ENCODE data around the gene PARD3.

The PARD3 gene

DNA sequence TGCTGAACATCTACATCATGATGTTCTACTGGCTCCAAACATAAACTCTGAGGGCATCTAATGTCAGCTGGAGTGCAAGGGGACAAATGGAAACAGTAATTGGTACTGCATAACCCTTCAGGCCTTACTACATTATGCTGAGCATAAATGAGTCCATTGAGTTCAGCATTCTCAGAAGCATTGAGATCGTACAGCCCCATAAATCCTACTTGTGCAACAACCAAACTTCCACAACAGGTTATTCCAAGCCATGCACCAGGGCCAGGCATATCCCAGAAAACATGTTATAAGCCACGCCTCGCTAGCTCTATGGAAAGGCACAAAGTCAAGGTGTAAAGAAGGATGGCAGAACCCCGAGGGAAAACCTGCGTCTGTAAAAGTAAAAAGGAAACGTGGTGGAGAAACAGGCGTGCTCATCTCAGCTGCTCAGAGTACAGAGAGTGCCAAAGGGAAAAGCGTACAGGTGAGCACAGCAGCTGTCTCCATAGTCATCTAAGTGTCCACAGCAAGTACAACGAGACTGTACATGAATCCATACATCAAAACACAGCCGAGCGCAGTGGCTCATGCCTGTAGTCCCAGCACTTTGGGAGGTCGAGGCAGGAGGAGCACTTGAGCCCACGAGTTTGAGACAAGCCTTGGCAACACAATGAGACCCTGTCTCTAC, 124.6 kb downstream of the PARD3 start:
- H3K9ac ChIP-seq (ENCODE audit: low read length): no peak overlapping the region
- no peak overlapping the region for H3K27ac ChIP-seq (ENCODE audit: low read length)
- H3K4me1 ChIP-seq (ENCODE audit: control insufficient read depth, low read depth, low read length): peaks cover 3% of the 10 kb centered on the region
- H3K27me3 ChIP-seq (ENCODE audit: control insufficient read depth, insufficient read depth, low read length): no peaks in the 10 kb centered on the region
- H3K9me3 ChIP-seq (ENCODE audit: control insufficient read depth, low read depth, low read length): no peaks in the 10 kb centered on the region
- H3K36me3 ChIP-seq (ENCODE audit: control insufficient read depth, low read depth, low read length): no peaks in the 10 kb centered on the region
- no peak overlapping the region for H3K4me3 ChIP-seq (ENCODE audit: low read length)

DNA sequence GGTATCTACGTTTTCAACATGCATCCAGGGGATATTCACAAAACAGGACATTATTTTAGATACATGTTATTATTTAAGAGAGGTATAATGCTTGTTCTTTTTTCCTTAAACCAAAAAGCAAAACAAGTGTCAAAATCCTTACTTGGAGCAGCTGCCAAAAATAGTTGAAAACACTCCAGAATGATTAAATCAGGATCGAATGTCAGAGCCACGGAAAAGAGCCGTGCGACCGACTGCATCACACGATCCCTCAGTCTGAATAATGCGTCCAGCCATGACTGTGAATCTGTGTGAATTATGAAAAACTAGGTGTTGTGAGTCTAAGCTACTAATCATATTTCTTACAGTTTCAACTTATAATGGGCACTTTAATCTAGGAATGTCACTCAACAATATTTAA, 126.0 kb downstream of the PARD3 start:
- Histone ChIP-seq H3K4me3 (ENCODE audit: low read length) (no peak overlapping the region), H3K9ac (ENCODE audit: low read length) (no peak overlapping the region), H3K27me3 (ENCODE audit: control insufficient read depth, insufficient read depth, low read length) (no peaks in the 10 kb centered on the region), H3K27ac (ENCODE audit: low read length) (no peak overlapping the region), H3K4me1 (ENCODE audit: control insufficient read depth, low read depth, low read length) (peaks cover 3% of the 10 kb centered on the region), H3K36me3 (ENCODE audit: control insufficient read depth, low read depth, low read length) (no peaks in the 10 kb centered on the region), H3K9me3 (ENCODE audit: control insufficient read depth, low read depth, low read length) (no peaks in the 10 kb centered on the region)

DNA sequence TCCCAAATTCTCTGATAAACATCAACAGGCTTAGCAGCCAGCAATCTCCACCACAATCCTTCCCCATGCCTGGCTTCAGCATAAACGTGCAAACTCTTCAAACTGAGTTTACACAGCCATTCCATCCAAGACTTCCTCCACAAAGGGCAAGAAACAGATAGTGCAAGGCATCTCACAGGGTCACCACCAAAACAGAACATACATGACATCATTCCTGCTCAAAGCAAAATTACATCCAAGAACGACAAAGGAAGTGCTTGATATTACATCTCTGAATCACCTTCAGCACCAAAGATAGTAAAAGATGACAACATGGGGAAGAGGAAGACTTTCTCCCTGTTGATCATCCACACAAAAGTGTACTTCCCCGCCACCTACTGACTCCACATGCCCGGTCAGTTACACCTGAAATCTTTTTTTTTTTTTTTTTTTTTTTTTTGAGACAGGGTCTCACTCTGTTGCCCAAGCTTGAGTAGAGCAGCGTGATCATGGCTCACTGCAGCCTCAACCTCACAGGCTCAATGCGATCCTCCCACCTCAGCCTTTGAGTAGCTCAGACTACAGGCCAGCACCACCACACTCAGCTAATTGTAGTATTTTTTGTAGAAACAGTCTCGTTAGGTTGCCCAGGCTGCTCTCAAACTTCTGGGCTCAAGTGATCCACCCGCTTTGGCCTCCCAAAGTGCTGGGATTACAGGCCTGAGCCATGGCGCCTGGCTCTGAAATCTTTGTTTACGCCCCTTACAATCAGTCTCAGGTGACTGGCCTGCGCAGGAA, 127.5 kb downstream of the PARD3 start:
- no peaks in the 10 kb centered on the region for H3K9me3 ChIP-seq (ENCODE audit: control insufficient read depth, low read depth, low read length)
- no peak overlapping the region for H3K27ac ChIP-seq (ENCODE audit: low read length)
- peaks cover 3% of the 10 kb centered on the region for H3K4me1 ChIP-seq (ENCODE audit: control insufficient read depth, low read depth, low read length)
- H3K4me3 ChIP-seq (ENCODE audit: low read length): no peak overlapping the region
- H3K36me3 ChIP-seq (ENCODE audit: control insufficient read depth, low read depth, low read length): no peaks in the 10 kb centered on the region
- no peaks in the 10 kb centered on the region for H3K27me3 ChIP-seq (ENCODE audit: control insufficient read depth, insufficient read depth, low read length)
- H3K9ac ChIP-seq (ENCODE audit: low read length): no peak overlapping the region

DNA sequence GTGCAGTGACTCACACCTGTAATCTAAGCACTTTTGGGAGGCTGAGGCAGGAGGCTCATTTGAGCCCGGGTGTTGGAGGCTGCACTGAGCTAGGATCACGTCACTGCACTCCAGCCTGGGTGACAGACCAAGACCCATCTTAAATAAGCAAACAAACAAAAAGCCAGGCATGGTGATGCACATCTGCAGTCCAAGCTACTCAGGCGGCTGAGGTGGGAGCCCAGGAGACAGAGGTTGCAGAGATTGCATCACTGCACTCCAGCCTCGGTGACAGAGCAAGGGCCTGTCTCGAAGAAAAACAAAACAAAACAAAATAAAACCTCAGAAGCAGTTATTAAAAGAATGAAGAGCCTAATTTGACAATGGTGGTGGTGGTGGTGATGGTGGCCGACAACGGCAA, 132.5 kb downstream of the PARD3 start:
- Histone ChIP-seq H3K4me3 (ENCODE audit: low read length) (no peak overlapping the region), H3K36me3 (ENCODE audit: control insufficient read depth, low read depth, low read length) (no peaks in the 10 kb centered on the region), H3K4me1 (ENCODE audit: control insufficient read depth, low read depth, low read length) (peaks cover 7% of the 10 kb centered on the region), H3K27ac (ENCODE audit: low read length) (no peak overlapping the region), H3K9me3 (ENCODE audit: control insufficient read depth, low read depth, low read length) (no peaks in the 10 kb centered on the region), H3K27me3 (ENCODE audit: control insufficient read depth, insufficient read depth, low read length) (no peaks in the 10 kb centered on the region), H3K9ac (ENCODE audit: low read length) (no peak overlapping the region)

DNA sequence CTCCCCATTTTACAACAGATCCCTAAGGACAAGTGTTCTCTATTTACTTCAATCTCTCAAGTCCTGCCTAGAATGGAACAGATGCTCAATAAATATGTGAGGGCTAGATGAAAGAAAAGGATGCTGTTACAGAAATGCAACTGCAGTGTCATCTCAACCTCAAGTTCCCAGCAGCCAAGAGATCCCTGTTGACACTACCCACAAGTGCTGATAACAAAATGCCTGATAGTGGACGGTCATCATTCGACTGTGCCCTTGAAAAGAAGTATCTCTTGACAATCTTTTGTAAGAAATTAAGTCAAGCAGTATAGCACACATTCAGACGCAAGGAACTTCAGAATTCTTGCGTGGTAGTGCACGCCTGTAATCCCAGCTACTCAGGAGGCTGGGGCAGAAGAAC, 133.2 kb downstream of the PARD3 start:
- Histone ChIP-seq H3K9me3 (ENCODE audit: control insufficient read depth, low read depth, low read length) (no peaks in the 10 kb centered on the region), H3K4me1 (ENCODE audit: control insufficient read depth, low read depth, low read length) (peaks cover 7% of the 10 kb centered on the region), H3K36me3 (ENCODE audit: control insufficient read depth, low read depth, low read length) (no peaks in the 10 kb centered on the region), H3K27ac (ENCODE audit: low read length) (no peak overlapping the region), H3K27me3 (ENCODE audit: control insufficient read depth, insufficient read depth, low read length) (no peaks in the 10 kb centered on the region), H3K9ac (ENCODE audit: low read length) (no peak overlapping the region), H3K4me3 (ENCODE audit: low read length) (no peak overlapping the region)

DNA sequence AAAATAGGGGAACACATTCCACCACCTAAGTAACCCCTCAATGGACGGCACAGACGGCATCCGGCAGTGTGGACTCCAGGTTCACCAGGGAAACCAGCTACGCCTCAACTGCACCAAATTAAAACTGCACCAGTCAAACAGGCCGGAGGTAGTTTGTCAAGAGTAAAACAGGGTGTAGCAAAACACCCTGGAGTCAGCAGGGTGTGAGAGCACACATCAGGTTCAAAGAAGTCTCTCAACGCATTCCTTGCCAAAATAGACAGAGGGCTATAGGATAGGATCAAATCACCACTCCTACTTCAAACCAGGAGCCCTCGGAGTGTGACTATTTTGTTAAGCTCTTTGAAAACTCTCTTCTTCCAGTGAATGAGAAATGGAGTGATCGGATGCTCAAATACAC, 135.9 kb downstream of the PARD3 start:
- H3K4me1 ChIP-seq (ENCODE audit: control insufficient read depth, low read depth, low read length): peaks cover 7% of the 10 kb centered on the region

DNA sequence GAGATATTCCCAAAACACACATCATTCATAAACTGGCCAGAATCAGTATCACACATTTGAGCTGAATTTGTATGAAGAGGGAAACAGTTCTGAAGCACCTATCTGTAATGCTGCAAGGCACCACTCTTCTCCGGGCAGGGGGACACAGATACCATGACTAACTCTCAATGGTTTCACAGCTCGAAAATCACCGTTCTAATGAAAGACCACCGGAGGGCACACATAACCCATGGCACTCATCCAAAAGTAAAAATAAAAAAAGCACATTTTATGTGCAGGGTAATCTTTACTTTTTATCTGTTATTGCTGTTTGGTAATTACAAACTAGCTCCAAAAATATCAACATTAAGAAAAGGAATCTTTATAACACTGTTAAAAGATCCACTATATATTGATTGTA, 137.5 kb downstream of the PARD3 start:
- no peaks in the 10 kb centered on the region for H3K9me3 ChIP-seq (ENCODE audit: control insufficient read depth, low read depth, low read length)
- H3K4me3 ChIP-seq (ENCODE audit: low read length): no peak overlapping the region
- H3K9ac ChIP-seq (ENCODE audit: low read length): no peak overlapping the region
- no peaks in the 10 kb centered on the region for H3K36me3 ChIP-seq (ENCODE audit: control insufficient read depth, low read depth, low read length)
- H3K27me3 ChIP-seq (ENCODE audit: control insufficient read depth, insufficient read depth, low read length): no peaks in the 10 kb centered on the region
- H3K4me1 ChIP-seq (ENCODE audit: control insufficient read depth, low read depth, low read length): peaks cover 7% of the 10 kb centered on the region
- no peak overlapping the region for H3K27ac ChIP-seq (ENCODE audit: low read length)

More for the DNA sequence above, 135.9 kb downstream of the PARD3 start:
- no peaks in the 10 kb centered on the region for H3K9me3 ChIP-seq (ENCODE audit: control insufficient read depth, low read depth, low read length)
- no peak overlapping the region for H3K9ac ChIP-seq (ENCODE audit: low read length)
- H3K27me3 ChIP-seq (ENCODE audit: control insufficient read depth, insufficient read depth, low read length): no peaks in the 10 kb centered on the region
- no peak overlapping the region for H3K27ac ChIP-seq (ENCODE audit: low read length)
- H3K4me3 ChIP-seq (ENCODE audit: low read length): no peak overlapping the region
- no peaks in the 10 kb centered on the region for H3K36me3 ChIP-seq (ENCODE audit: control insufficient read depth, low read depth, low read length)

DNA sequence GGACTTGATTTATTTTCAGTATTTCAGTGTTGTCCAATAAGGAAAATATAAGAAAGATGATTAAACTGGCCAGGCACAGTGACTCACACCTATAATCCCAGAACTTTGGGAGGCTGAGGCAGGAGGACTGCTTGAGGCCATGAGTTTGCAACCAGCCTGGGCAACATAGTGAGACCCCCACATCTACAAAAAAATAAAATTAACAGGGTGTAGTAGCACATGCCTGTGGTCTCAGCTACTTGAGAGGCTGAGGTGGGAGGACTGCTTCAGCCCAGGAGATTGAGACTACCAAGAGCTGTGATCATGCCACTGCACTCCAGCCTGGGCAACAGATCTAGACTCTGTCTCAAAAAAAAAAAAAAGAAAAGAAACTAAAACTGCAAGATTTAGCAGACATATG, 138.0 kb downstream of the PARD3 start:
- Histone ChIP-seq H3K36me3 (ENCODE audit: control insufficient read depth, low read depth, low read length) (no peaks in the 10 kb centered on the region), H3K9ac (ENCODE audit: low read length) (no peak overlapping the region), H3K4me3 (ENCODE audit: low read length) (no peak overlapping the region), H3K9me3 (ENCODE audit: control insufficient read depth, low read depth, low read length) (no peaks in the 10 kb centered on the region), H3K27ac (ENCODE audit: low read length) (no peak overlapping the region), H3K27me3 (ENCODE audit: control insufficient read depth, insufficient read depth, low read length) (no peaks in the 10 kb centered on the region), H3K4me1 (ENCODE audit: control insufficient read depth, low read depth, low read length) (peaks cover 7% of the 10 kb centered on the region)

DNA sequence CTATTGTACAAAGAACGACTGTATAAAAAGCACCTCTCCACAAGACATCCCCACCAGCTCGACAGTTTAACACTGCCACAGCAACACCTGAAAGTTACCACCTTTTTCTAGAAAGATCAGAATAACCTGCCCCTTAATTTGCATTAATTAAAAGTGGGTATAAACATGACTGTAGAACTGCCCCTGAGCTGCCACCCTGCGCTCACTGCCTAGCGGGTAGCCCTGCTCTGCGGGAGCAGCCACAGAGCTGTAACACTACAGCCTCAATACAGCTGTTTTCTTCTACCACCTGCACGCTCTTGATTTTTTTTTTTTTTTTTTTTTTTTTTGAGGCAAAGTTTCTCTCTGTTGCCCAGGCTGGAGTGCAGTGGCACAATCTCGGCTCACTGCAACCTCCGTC, 140.9 kb downstream of the PARD3 start:
- Histone ChIP-seq H3K4me1 (ENCODE audit: control insufficient read depth, low read depth, low read length) (peaks cover 3% of the 10 kb centered on the region), H3K36me3 (ENCODE audit: control insufficient read depth, low read depth, low read length) (no peaks in the 10 kb centered on the region), H3K9me3 (ENCODE audit: control insufficient read depth, low read depth, low read length) (no peaks in the 10 kb centered on the region), H3K27me3 (ENCODE audit: control insufficient read depth, insufficient read depth, low read length) (no peaks in the 10 kb centered on the region), H3K27ac (ENCODE audit: low read length) (no peak overlapping the region), H3K4me3 (ENCODE audit: low read length) (no peak overlapping the region), H3K9ac (ENCODE audit: low read length) (no peak overlapping the region)

DNA sequence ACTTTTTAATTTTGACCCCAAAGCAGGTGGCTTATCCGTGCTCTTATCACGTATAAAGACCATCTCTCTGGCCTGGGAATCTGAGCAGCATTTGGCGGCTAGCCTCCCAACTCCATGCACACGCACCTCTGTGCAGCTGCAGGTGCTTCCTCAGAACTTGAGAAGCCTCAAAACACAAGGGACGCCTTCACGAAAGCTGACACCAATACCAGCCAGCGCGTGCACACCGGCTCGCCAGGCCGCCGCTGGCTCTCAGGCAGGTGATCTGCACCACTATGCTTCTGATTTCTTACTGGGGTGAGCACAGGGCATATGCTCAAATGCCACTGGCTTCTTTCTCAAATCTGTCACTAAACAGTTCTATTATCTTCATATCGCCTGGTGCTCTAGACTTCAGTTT, 145.0 kb downstream of the PARD3 start:
- Histone ChIP-seq H3K4me3 (ENCODE audit: low read length) (no peak overlapping the region), H3K4me1 (ENCODE audit: control insufficient read depth, low read depth, low read length) (peaks cover 5% of the 10 kb centered on the region), H3K27ac (ENCODE audit: low read length) (no peak overlapping the region), H3K27me3 (ENCODE audit: control insufficient read depth, insufficient read depth, low read length) (no peaks in the 10 kb centered on the region), H3K9me3 (ENCODE audit: control insufficient read depth, low read depth, low read length) (no peaks in the 10 kb centered on the region), H3K9ac (ENCODE audit: low read length) (no peak overlapping the region), H3K36me3 (ENCODE audit: control insufficient read depth, low read depth, low read length) (no peaks in the 10 kb centered on the region)

DNA sequence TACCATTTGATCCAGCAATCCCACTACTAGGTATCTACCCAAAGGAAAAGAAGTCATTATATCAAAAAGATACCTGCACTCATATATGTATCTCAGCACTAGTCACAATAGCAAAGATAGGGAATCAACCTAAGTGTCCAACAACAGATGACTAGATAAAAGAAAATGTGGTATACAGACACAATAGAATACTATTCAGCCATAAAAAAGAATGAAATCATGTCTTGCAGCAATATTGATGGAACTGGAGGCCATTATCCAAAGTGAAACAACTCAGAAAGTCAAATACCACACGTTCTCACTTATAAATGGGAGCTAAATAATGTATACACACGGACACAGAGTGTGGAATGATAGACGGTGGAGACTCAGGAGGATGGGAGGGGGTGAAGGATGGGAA, 146.0 kb downstream of the PARD3 start:
- no peaks in the 10 kb centered on the region for H3K27me3 ChIP-seq (ENCODE audit: control insufficient read depth, insufficient read depth, low read length)
- H3K4me1 ChIP-seq (ENCODE audit: control insufficient read depth, low read depth, low read length): peaks cover 5% of the 10 kb centered on the region
- no peaks in the 10 kb centered on the region for H3K9me3 ChIP-seq (ENCODE audit: control insufficient read depth, low read depth, low read length)
- H3K4me3 ChIP-seq (ENCODE audit: low read length): no peak overlapping the region
- no peak overlapping the region for H3K9ac ChIP-seq (ENCODE audit: low read length)
- no peaks in the 10 kb centered on the region for H3K36me3 ChIP-seq (ENCODE audit: control insufficient read depth, low read depth, low read length)
- H3K27ac ChIP-seq (ENCODE audit: low read length): no peak overlapping the region

DNA sequence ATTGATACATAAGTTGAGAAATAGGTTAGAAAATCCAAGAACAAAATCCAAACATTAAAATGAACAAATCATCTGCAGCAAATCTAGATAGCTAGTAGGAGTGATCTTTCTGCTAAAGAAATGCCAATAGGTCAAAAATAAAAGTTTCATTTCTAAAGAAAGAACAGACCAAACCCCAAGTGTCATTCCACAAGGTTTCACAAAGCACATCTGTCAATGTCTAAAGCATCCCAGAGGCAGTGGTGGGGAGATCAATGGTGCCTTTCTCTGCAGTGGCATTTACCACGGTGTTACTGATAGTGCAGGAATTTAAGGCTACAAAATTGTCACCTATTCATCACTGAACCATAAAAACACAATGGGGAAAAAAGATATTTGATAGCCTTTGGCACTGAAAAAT, 147.9 kb downstream of the PARD3 start:
- Histone ChIP-seq H3K4me3 (ENCODE audit: low read length) (no peak overlapping the region), H3K9me3 (ENCODE audit: control insufficient read depth, low read depth, low read length) (no peaks in the 10 kb centered on the region), H3K9ac (ENCODE audit: low read length) (no peak overlapping the region), H3K36me3 (ENCODE audit: control insufficient read depth, low read depth, low read length) (no peaks in the 10 kb centered on the region), H3K4me1 (ENCODE audit: control insufficient read depth, low read depth, low read length) (peaks cover 5% of the 10 kb centered on the region), H3K27me3 (ENCODE audit: control insufficient read depth, insufficient read depth, low read length) (no peaks in the 10 kb centered on the region), H3K27ac (ENCODE audit: low read length) (no peak overlapping the region)

All from iPS-18a (cell line).